T-helper 22 cell (primary cell): ENCODE data around the gene CHMP2A.

Source experiments
- DNase-seq: peaks from one replicate; pipeline ENCODE4 v3.0.0-alpha.2; 2020; ENCODE audit warnings: low read depth

The CHMP2A gene

GRCh38 chr19:58569943-58570670, 15.2 kb upstream of the CHMP2A start:
- no peak for DNase-seq

- no peak for DNase-seq
Observed at GRCh38 chr19:58569191-58569942, 14.5 kb upstream of the CHMP2A start.

GRCh38 chr19:58568453-58569130, 13.7 kb upstream of the CHMP2A start:
- DNase-seq, result no peak

GRCh38 chr19:58566989-58567388, 12.1 kb upstream of the CHMP2A start:
- DNase-seq, result no peak

GRCh38 chr19:58563823-58564222, 8.9 kb upstream of the CHMP2A start:
- no peak for DNase-seq

- DNase-seq, result no peak
Observed at GRCh38 chr19:58563034-58563573, 8.2 kb upstream of the CHMP2A start.

GRCh38 chr19:58562122-58563033, 7.5 kb upstream of the CHMP2A start:
- DNase-seq, result no peak

- DNase-seq, result no peak
Observed at GRCh38 chr19:58561373-58562121, 6.6 kb upstream of the CHMP2A start.

GRCh38 chr19:58560921-58561320, 6.0 kb upstream of the CHMP2A start:
- DNase-seq, result no peak

- DNase-seq, result no peak
Observed at GRCh38 chr19:58560007-58560887, 5.3 kb upstream of the CHMP2A start.

GRCh38 chr19:58559275-58560006, 4.5 kb upstream of the CHMP2A start:
- no peak for DNase-seq

- DNase-seq, result peak; percentile 99
Observed at GRCh38 chr19:58558623-58559274, 3.8 kb upstream of the CHMP2A start.

- DNase-seq, result peak; percentile 52
Observed at GRCh38 chr19:58558066-58558622, 3.2 kb upstream of the CHMP2A start, which contains the start of gene UBE2M. Gene UBE2M (minus strand): TSS chr19:58558611. CDS start chr19:58558381, 230 bp downstream.

GRCh38 chr19:58557221-58558065, 2.5 kb upstream of the CHMP2A start:
- DNase-seq, result no peak

GRCh38 chr19:58556622-58557220, 1.8 kb upstream of the CHMP2A start:
- DNase-seq, result no peak

- DNase-seq, result no peak
Observed at GRCh38 chr19:58555920-58556621, 1.2 kb upstream of the CHMP2A start.
